Prostate gland (tissue), 2 donors: ENCODE measurements around the gene ITGA1.

ENCODE experiments used
- POLR2AphosphoS5 ChIP-seq: sonication (generic); formaldehyde crosslinking; IDR thresholded peaks from one replicate; pipeline ENCODE4 v1.6.1; 2017; ENCODE audit warnings: antibody characterized with exemption
- TF ChIP-seq, protein P1 (sequence below), 4 experiments: fragments of 200-600 bp in 2 of 4; fragments of 450-650 bp in 2 of 4; sonication (generic) in 2 of 4; IDR thresholded peaks; 1 replicate in 3 of 4; 2 replicates in 1 of 4; pipeline ENCODE4 v1.5.1; 2016 to 2019; ENCODE audit warnings: antibody characterized with exemption in 4 of 4, mild to moderate bottlenecking in 2 of 4, moderate library complexity in 2 of 4

- TF ChIP-seq, protein P1, sequence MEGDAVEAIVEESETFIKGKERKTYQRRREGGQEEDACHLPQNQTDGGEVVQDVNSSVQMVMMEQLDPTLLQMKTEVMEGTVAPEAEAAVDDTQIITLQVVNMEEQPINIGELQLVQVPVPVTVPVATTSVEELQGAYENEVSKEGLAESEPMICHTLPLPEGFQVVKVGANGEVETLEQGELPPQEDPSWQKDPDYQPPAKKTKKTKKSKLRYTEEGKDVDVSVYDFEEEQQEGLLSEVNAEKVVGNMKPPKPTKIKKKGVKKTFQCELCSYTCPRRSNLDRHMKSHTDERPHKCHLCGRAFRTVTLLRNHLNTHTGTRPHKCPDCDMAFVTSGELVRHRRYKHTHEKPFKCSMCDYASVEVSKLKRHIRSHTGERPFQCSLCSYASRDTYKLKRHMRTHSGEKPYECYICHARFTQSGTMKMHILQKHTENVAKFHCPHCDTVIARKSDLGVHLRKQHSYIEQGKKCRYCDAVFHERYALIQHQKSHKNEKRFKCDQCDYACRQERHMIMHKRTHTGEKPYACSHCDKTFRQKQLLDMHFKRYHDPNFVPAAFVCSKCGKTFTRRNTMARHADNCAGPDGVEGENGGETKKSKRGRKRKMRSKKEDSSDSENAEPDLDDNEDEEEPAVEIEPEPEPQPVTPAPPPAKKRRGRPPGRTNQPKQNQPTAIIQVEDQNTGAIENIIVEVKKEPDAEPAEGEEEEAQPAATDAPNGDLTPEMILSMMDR (IDR thresholded peaks at IDR 0.05), result no peak
- TF ChIP-seq POLR2AphosphoS5, result no peak
Measured at GRCh38 chr5:52943285-52943684, 155.6 kb downstream of the ITGA1 start.
